NCI-H2171 treated with DMSO at 0.1 percent for 48 hours (cell line): Measurements from ENCODE around the gene NOTCH2NLA.
"Not testable (repeated sequence)": the region's sequence is repeated elsewhere in the genome, so short reads cannot be mapped to it uniquely, and the experiment has no call there.

Source experiments
- DNase-seq: peaks from one replicate; lab custom pipeline; 2025; lab: John Stamatoyannopoulos, UW

Gene NOTCH2NLA

DNA sequence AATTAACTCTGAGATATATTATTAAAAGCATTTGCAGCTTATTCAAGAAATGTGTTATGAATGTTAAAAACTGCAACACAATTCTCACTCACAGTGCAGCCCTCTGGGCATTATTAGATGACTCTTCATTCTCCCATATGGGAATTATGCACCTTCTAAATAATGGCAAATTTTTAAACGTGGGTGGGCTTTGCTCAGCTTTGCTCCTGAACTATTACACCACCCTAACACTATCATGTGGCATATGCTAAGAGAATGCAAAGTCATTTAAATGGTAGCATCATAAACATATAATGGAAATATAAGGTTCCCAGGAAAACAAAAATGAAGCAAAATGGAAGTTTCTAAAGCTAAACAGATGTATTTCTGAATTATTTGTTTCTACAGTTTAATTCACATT is 61.5 kb downstream of the NOTCH2NLA start:
- DNase-seq = not testable (repeated sequence)

DNA sequence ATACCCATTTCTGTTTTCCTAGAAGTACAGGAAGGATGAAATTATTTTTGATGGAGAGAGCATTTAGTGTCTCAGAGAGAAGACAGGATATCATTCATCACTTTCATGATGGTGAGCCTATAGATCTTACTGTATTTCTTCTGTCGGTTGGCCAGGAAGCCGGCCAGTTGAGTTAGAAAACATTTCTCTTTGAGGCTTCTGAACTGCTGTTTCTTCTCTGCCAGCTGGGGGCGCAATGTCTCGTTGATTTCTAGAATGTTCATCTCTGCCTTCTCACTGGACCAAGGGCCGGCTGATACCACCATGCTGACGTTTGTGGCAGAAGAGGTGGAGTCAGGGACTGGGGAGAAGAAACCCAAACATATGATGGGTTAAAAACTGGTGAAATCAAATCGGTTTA is 84.4 kb downstream of the NOTCH2NLA start, which contains the start of gene NBPF10:
Gene NBPF10 (minus strand): TSS at position 340 of the 400 bp plus-strand sequence. CDS start 35 bp downstream, at position 305.
- DNase-seq = not testable (repeated sequence)
